NCI-H1092 (cell line): ENCODE data around the gene EIF3I.
A peak's percentile ranks its signal among the peaks of the same experiment; 100 is the strongest.

ENCODE experiments used
- DNase-seq: peaks from one replicate; lab custom pipeline; 2025; lab: John Stamatoyannopoulos, UW

The EIF3I gene

GRCh38 chr1:32221980-32222755 is at the start of gene EIF3I, which contains the start of gene TMEM234:
TSS of gene EIF3I (plus strand) at chr1:32222407. CDS start at chr1:32222442, 35 bp downstream.
TSS of gene TMEM234 (minus strand) at chr1:32222353. CDS start at chr1:32222322, 31 bp downstream.
- peak; percentile 95 for DNase-seq

- DNase-seq, result no peak
These were observed 49.5 kb upstream of the EIF3I start for GRCh38 chr1:32172621-32173245.

- DNase-seq, result no peak
These were observed 43.6 kb upstream of the EIF3I start for GRCh38 chr1:32178380-32179192.

GRCh38 chr1:32179193-32179442 is 43.1 kb upstream of the EIF3I start:
- no peak for DNase-seq

GRCh38 chr1:32179443-32180185 is 42.6 kb upstream of the EIF3I start, which contains the start of gene TXLNA:
TSS of gene TXLNA (plus strand) at chr1:32179675. CDS start at chr1:32180346, 671 bp downstream.
- DNase-seq, result peak; percentile 93

GRCh38 chr1:32180186-32181060 is 41.8 kb upstream of the EIF3I start:
- no peak for DNase-seq

GRCh38 chr1:32181065-32181464 is 41.1 kb upstream of the EIF3I start:
- DNase-seq, result no peak

- no peak for DNase-seq
These were observed 40.6 kb upstream of the EIF3I start for GRCh38 chr1:32181563-32181962.

- DNase-seq, result no peak
These were observed 40.1 kb upstream of the EIF3I start for GRCh38 chr1:32182060-32182459.

- no peak for DNase-seq
These were observed 37.6 kb upstream of the EIF3I start for GRCh38 chr1:32184650-32185049.

- no peak for DNase-seq
These were observed 36.1 kb upstream of the EIF3I start for GRCh38 chr1:32186077-32186476.

- DNase-seq, result no peak
These were observed 35.7 kb upstream of the EIF3I start for GRCh38 chr1:32186491-32186890.

- DNase-seq, result no peak
These were observed 34.4 kb upstream of the EIF3I start for GRCh38 chr1:32187850-32188249.

- no peak for DNase-seq
These were observed 29.8 kb upstream of the EIF3I start for GRCh38 chr1:32192220-32192948.

- no peak for DNase-seq
These were observed 27.2 kb upstream of the EIF3I start for GRCh38 chr1:32194984-32195383.

- DNase-seq, result no peak
These were observed 26.7 kb upstream of the EIF3I start for GRCh38 chr1:32195531-32195930.

- no peak for DNase-seq
These were observed 26.0 kb upstream of the EIF3I start for GRCh38 chr1:32195972-32196823.

GRCh38 chr1:32197074-32197473 is 25.1 kb upstream of the EIF3I start:
- DNase-seq, result no peak

- DNase-seq, result no peak
These were observed 24.4 kb upstream of the EIF3I start for GRCh38 chr1:32197837-32198236.
